ENCODE results near the gene NTN4.
"Not testable (repeated sequence)": the region's sequence is repeated elsewhere in the genome, so short reads cannot be mapped to it uniquely, and the experiment has no call there.

The NTN4 gene

GRCh38 chr12:95710386-95710785 lies 80.2 kb downstream of the NTN4 start:
- DNase-seq (ENCODE audit: low spot score) = no peak

- DNase-seq (ENCODE audit: low spot score) = no peak
Measured at GRCh38 chr12:95709152-95709551, 81.4 kb downstream of the NTN4 start.

- DNase-seq (ENCODE audit: low spot score) = no peak
Measured at GRCh38 chr12:95705143-95705542, 85.4 kb downstream of the NTN4 start.

GRCh38 chr12:95703986-95704385 lies 86.6 kb downstream of the NTN4 start:
- DNase-seq (ENCODE audit: low spot score) = no peak

DNA sequence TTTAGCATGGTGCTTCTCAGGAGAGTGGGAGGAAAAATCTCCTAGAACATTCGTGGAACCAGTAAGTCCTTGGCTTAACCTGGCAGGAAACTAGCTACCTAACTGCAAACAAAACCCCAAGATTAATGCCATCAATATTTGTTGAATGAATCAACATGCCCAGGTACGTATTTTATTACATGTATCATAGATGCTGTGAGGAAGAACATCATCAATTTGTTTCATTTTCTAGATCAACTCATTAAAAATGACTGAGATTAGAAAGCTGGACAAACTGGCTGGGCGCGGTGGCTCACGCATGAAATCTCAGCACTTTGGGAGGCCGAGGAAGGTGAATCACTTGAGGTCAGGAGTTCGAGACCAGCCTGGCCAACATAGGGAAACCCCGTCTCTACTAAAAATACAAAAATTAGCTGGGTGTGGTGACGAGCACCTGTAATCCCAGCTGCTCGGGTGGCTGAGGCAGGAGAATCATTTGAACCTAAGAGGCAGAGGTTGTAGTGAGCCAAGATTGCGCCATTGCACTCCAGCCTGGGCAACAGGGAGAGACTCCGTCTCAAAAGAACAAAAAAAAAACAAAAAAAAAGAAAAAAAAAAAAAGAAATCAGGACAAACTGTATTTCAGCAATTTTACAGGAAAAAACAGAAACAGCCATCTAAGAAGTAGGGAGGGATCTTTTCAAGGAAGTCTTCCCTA lies 88.7 kb downstream of the NTN4 start:
- DNase-seq (ENCODE audit: low spot score) = no peak

GRCh38 chr12:95701275-95701674 lies 89.3 kb downstream of the NTN4 start:
- DNase-seq (ENCODE audit: low spot score) = no peak

DNA sequence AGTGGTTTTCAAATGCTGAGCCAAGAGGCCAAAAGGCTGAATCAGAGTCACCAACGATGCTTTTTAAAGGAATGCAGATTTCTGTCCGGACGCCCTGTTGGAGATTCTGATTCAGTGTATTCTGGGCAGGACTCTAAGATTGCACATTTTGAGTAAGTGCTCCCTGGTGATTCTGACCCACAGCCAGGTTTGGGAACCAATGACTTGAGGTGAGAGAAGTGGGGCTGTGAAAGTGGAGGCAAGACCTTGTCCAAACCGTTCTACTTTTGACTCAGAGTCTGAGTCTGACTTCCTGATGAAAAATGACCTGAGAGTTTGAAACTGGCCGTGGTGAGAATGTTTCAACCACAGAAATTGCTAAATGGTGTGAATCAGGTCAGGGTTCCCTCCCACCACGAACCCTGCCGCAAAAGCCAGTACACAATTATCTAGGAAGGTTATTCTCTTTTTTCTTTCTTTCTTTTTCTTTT lies 90.2 kb downstream of the NTN4 start:
- DNase-seq (ENCODE audit: low spot score) = no peak

DNA sequence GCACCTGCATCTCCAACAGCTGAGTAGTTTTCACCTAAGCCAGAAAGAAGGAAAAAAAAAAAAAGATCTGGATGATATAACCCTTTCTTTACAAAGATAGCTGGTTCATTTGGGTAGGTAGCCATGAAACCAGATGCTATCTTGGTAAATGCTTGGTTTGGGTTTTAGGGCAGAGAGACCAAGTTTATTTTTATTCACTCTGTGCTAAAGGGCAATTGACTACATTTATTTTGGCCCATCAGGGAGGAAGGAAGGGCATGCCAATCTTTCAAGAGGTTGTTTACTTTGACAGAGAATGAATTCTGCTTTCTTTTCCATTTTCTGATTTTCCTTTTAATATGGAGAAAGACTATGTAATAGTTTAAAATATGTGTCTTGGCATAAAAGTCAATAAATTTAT lies 91.0 kb downstream of the NTN4 start:
- DNase-seq (ENCODE audit: low spot score) = no peak

DNA sequence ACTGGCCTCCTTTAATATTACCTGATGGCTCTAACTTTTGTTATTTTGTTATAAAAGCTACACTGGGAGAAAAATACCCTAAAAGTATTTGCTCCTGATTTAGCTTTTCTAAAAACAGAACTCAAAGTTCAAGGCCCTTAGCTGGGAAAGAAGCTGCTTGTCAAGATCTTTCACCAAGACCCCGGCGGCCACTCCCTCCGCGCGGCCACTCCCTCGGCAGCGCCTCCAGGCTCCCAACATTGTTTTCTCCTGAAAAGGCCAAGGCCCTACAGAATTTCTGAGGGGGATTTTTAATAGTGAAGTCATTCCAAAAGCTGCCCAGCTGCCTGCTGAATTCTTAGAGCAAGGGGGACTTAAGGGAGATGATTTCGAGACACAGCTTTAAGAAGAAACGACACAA lies 96.4 kb downstream of the NTN4 start:
- no peak for DNase-seq (ENCODE audit: low spot score)

DNA sequence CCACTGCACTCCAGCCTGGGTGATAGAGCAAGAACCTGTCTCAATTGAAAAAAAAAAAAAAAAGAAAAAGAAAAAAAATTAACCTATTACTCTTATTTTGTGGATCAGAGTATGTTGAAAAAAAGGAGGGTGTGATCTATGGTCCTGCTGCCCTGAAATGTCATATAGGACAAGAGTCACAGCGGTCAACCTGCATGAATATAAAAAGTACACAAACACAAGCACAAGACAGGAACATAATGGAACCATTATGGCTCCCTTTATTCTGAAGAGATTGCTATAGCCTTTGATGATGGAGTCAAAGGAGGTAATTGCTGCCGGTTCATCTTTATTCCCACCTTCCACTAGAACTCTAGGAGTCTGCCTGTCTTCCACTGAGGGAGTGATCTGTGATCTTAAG lies 96.9 kb downstream of the NTN4 start:
- no peak for DNase-seq (ENCODE audit: low spot score)

DNA sequence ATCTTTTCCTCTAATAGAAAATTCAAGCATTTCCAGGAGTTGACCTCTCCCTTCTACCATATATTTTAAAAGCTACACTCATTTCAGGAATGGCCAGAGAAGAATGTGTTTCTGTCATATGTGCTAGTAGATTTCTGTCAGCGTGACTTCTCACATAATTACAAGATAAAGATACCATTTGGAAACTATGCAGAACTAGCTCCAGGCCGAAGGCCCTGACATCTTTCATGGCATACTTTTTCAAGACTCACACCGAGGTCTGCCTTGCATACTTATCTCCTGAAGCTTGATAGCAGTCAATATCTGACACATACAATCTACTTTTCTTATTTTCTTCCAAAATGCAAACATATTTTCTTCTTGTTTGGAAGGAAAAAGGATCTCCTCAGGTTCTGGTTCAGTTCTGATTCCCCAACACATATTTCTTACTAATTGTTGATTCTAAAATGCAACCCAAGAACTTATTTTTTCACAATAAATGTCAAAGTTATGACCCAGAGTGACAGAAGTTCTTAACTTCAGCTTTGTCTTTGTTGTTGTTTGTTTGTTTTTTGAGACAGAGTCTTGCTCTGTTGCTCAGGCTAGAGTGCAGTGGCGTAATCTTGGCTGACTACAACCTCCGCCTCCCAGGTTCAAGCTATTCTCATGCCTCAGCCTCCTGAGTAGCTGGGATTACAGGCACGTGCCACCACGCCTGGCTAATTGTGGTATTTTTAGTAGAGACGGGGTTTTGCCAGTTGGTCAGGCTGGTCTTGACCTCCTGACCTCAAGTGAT lies 99.5 kb downstream of the NTN4 start:
- DNase-seq (ENCODE audit: low spot score) = no peak

DNA sequence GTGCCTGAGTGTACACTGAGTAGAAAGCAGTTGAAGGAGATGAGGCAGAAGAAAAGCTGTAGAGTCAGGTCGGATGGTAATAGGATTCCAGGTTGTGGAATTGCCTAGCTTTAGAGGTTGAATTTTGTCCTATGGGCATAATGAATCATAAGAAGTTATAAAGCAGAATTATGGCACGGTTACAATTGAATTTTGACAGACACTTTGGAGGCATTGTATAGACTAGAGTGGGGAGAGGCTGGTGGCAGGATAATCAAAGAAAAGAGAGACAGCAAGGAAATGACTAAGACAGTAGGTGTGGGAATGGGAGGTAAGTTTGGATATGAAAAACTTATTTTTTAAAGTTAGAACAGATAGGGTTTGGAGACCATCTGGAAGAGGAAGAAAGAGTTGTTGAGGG lies 102.6 kb downstream of the NTN4 start:
- DNase-seq (ENCODE audit: low spot score) = no peak

GRCh38 chr12:95683418-95683817 lies 107.1 kb downstream of the NTN4 start:
- no peak for DNase-seq (ENCODE audit: low spot score)

- DNase-seq (ENCODE audit: low spot score) = no peak
Measured at GRCh38 chr12:95681210-95681765, 109.3 kb downstream of the NTN4 start.

GRCh38 chr12:95678684-95679083 lies 111.9 kb downstream of the NTN4 start:
- DNase-seq (ENCODE audit: low spot score) = no peak

- not testable (repeated sequence) for DNase-seq (ENCODE audit: low spot score)
Measured at GRCh38 chr12:95677782-95678181, 112.8 kb downstream of the NTN4 start.

DNA sequence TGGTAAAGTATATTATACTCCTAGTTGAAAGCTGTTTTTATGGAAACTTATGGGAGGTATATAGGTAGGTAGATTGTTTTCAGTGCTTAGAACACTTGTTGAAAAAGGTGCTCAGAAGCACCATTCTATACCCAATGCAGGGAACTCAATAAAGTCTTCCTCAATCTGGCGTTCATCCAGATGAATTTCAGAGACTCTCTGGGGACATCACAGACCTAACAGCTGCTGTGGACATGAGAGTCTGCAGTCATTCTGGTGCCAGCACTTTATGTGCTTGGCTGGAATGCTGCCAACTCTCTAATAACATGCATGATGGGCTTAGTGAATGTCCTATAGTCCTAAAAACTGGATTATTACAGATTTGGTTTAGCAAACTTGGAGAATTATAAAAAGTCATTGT lies 115.9 kb downstream of the NTN4 start:
- peak; percentile 21 for DNase-seq (ENCODE audit: low spot score)

DNA sequence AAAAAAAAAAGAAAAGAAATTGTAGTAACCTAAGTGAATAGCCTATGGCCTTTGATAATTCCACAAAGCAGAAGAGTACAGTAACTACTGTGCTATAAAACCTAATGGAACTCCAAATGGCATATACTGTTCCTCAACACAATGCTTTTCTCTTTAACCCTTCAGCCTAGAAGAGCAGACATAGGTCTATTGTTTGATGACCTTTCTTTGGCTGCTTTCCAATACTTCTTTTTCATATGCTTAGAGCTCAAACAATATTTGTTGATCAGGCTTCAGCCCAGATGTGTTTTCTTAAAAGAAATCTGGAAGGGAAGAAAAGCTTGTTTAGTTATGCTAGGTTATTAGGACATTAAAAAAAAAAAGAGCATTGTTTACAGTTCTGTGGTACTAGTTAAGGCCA lies 116.4 kb downstream of the NTN4 start:
- DNase-seq (ENCODE audit: low spot score) = no peak

DNA sequence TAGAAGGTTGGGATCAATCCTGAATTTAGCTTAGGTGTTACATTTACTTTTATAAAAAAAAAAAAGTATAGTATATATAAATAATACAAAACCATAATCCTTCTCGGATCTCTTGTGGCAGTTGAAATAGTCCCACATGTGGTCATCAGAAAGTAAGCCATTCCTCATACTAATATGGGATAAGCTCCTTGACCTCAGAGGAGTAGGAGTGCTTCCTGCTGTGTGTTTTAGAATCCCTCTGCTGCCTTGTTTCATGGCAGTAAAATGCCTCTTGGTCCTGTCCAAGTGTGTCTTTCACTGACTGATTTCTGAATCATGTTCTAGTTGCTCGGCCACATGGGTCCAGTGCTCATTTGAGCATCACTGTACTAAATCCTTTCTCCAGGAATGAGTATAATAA lies 117.0 kb downstream of the NTN4 start:
- no peak for DNase-seq (ENCODE audit: low spot score)

DNA sequence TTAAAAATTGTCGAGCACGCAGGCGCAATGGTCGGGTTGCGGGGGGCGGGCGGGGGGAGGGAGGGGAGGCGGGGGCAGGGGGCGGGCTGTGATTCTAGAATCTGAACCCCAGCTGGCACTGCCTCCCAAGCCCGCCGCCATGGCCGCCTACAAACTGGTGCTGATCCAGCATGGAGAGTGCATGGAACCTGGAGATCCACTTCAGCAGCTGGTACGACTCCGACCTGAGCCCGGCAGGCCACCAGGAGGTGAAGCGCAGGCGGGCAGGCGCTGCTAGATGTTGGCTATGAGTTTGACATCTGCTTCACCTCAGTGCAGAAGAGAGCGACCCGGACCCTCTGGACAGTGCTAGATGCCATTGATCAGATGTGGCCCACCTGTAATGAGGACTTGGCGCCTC lies 118.4 kb downstream of the NTN4 start:
- no peak for DNase-seq (ENCODE audit: low spot score)

- DNase-seq (ENCODE audit: low spot score) = no peak
Measured at GRCh38 chr12:95671265-95671664, 119.3 kb downstream of the NTN4 start.

- DNase-seq (ENCODE audit: low spot score) = no peak
Measured at GRCh38 chr12:95663525-95663924, 127.0 kb downstream of the NTN4 start.

DNA sequence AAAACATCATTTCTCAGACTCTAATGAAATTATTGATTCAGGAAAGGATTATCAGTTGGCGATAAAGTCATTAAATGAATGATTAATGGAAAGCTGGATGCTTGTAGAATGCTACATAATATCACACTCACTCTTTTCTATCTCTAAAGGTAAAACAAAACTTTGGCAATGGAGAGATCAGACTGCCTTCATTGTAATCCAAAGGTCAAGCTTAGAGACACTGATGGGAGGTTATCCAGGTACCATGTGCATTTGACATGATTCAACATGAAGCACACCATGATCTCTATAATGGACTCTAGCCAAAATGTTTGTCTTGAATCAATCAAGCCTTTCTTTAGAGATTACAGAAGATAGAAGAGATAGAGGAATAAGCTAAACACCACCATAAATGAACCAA lies 129.2 kb downstream of the NTN4 start:
- no peak for DNase-seq (ENCODE audit: low spot score)
